Sciatic nerve (tissue), 2 donors: ENCODE results near the gene RAB11FIP5. TPM values are rescaled to one million over a fixed set of nuclear protein-coding genes. Genes with fewer than 3 reads are reported as not detected.
"Not testable (repeated sequence)": the region's sequence is repeated elsewhere in the genome, so short reads cannot be mapped to it uniquely, and the experiment has no call there.

Source experiments
- ATAC-seq: fragments of 200-7000 bp; cut with Tn5 transposase; one replicate; pipeline ENCODE4 v1.9.1; 2020; ENCODE audit warnings: mild to moderate bottlenecking, moderate library complexity
- DNase-seq: peaks from one replicate; pipeline ENCODE4 v3.0.0-alpha.2; 2020; ENCODE audit warnings: low spot score
- intact Hi-C: fragments of 100-400 bp; cut with DNase I; formaldehyde crosslinking; loops from one replicate; pipeline ENCODE4 v1.14.2; 2022
- total RNA-seq: library from RNA; stranded (reverse); fragmentation: NEBNext Ultra II Directional; extraction: Animal tissue kit (Norgen Biotek cat#: 25700); gene quantifications from one replicate; pipeline ENCODE4 v1.2.1, GENCODE V29; 2021
- donor health status: DM: no; HTN: no; CAD: no.
- donor health status: DM: no; HTN: no; CAD: no.

RAB11FIP5 gene
- total RNA-seq, 1 donor from 2014 or later, result 40.3 TPM

DNA sequence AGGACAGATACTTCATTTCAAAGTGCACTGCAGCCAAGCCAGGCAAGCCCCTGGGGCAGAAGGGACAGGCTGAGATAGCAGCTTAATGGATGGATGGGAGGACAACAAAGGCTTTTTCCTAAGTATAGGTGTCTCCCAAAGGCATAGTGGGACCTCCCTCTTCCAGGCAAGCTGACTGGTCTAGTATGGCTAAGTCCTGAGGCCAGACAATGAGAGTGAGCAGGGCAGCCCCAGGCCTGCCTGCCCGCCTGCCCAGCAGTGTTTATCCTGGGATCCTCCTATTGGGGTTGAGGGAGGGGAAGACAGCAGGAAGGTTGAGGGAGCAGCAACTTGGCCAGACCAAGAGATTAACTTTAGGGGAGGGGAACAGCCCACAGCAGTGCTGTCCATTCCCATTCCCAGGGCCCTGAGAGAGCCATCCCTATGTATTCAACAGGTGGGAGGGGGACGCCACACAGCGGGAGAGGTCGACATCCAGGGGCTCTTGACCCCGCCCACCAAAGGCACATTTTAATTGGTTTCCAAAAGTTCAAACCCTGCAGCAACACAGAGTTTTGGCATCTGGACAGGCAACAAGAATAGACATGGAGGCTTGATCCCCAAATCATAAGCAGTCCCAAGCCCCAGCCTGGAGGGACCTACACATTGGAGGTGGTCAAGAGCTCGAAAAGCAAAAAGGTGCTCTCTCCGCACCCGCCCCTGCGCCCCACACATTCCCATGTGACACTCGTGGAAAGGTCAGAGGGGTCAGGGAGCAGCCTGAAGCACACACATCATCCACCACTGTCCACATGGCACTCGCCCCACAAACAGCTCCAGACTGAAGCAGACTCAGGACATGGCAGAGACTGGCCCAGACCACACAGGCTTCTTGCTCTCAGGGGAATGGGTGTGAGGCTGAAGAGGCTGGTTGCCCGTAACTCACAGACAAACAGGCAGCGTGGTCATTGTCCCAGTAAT is 38.4 kb downstream of the RAB11FIP5 start:
- ATAC-seq, result no peak

GRCh38 chr2:73072416-73072815 is 40.3 kb downstream of the RAB11FIP5 start:
- ATAC-seq (no peak), DNase-seq (no peak)
- intact Hi-C loops, result loop anchor here (5.0 kb wide), 1 partner anchor 80 kb away; no protein-coding TSS in a partner anchor

More for the DNA sequence above, 38.4 kb downstream of the RAB11FIP5 start:
- intact Hi-C loops, result loop anchor here (5.0 kb wide), 1 partner anchor 82 kb away; no protein-coding TSS in a partner anchor
- DNase-seq, result no peak

DNA sequence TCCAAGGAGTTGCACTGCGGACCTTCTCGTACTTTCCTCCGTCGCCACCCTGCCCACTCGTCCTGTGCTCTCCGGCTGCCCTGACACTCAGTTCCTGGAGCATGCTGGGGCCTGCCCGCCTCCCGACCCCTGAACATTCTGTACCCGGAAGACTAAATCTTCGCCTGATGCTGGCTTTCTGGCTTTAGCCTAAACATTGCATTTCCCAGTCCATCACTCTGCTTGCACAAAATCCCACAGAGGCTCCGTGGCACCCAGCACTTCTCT is 40.7 kb downstream of the RAB11FIP5 start:
- ATAC-seq (peak; percentile 35), DNase-seq (no peak)
- intact Hi-C loops, result loop anchor here (5.0 kb wide), 1 partner anchor 80 kb away; no protein-coding TSS in a partner anchor

DNA sequence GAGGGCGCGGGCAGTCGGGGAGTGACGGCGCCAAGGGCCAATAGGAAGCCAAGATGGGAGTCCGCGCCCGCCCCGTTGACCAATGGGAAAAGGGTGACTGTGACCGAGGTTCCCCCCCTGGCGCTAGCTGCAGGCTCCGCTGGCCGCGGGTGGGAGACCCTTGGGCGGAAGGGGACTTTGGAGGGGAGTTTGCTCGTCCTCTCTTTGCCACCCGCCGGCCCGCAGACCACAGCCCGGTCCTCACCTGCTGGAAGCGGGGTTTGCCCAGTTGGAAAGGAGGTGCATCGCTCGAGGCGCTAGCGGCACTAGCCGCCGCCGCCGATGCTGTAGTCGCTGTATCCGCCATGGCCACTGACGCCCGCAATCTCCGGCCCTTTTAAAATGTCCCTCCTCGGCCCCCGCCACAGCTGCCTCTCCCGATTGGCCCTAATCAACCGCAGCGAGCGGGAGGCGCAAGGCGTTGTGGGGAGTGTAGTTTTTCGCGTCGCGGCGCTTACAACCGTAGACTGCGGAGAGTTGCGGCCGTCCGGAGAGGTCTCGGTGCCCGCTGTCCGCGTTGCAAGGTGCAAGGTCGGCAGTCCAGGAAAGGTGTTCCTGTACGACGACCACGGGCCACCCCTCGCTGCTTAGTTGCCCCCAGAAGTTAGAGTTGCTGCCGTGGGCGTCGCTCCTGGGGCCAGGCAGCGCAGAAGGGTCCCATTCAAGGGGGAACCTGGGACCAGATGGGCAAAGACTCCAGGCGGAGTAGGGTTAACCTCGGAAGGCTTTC is 41.2 kb downstream of the RAB11FIP5 start, which contains the start of gene SFXN5:
TSS of gene SFXN5 (minus strand) at position 353 of the 769 bp plus-strand sequence. CDS start at position 346, 7 bp downstream.
- ATAC-seq (peak; percentile 99), DNase-seq (peak; percentile 99)
- intact Hi-C loops, result loop anchor here (5.0 kb wide), 1 partner anchor 79 kb away; no protein-coding TSS in a partner anchor

DNA sequence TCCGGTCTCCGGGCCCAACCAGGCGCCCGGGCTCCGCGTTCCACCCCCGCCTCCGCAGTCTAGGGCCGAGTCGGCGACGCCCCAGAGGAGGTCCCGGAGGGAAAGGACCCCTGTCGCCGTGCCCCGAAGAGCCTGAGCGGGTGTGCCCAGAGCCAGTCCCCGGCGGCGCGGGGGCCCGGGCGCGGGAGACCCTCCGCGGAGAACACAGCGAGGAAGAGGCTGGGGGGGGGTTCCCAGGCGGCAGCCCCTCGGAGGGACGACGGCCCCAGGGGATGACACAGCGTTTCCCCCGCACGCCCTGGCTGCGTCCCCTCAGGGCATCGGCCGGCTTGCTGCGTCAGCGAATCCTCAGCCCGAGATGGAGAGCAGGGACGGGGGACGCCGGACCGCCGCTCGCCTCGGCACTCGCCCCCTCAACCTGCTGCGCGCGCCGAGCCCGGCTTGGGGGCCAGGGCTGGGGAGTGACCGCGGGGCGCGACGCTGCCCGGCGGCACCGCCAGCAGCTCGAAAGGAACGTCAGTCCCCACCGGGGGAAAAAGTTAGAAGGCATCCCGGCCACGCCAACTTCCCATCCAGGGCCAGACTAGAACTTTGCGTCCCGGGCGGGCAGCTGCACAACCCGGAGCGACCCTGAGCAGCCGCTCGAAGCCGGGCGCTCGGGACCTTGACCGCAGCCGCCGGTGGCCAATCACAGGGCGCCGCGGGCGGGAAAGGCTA is 41.9 kb downstream of the RAB11FIP5 start:
- intact Hi-C loops, result loop anchor here (5.0 kb wide), 1 partner anchor 78 kb away; no protein-coding TSS in a partner anchor

GRCh38 chr2:73069855-73070642 is 42.7 kb downstream of the RAB11FIP5 start:
- DNase-seq (peak; percentile 58), ATAC-seq (no peak)
- intact Hi-C loops, result loop anchor here (5.0 kb wide), 1 partner anchor 78 kb away; no protein-coding TSS in a partner anchor

More for the DNA sequence above, 41.9 kb downstream of the RAB11FIP5 start:
- ATAC-seq (peak; percentile 0), DNase-seq (peak; percentile 72)

DNA sequence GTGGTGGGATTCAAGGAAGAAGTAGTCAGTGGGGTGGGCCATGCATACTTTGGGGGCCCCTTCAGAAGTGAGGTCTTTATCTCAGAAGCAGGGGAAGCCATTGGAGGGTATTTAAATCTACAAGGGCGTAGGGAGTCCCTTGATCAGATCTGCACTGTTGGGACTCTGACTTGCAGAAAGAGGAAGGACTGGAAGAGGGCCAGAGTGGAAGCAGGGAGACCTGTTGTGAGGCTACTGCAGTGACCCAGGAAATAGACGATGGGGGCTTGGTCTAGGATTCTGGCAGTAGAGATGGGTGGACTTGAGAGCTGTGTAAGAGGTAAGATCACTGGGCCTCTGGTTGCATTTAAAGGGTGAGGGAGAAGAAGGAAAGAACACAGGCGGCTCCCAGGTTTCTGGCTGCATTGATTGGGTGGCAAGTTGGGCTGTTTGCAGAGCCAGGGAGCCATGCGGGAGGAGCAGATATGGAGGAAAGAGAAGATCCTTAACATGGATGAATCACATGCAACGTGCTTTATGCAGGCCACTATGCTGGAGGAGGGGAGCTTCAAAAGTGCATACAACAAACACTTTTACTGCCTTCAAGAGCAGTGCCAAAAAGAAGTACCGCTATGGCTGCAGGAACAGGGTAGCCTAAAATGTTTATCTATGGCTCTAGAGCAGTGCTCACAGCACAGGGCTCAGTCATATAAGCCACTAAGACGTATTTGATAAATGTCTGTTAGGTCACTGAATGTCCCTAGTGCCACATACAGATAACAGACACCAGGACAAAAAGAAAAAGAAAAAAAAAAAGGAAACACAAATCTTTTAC is 43.5 kb downstream of the RAB11FIP5 start:
- intact Hi-C loops, result no loop called here
- no peak for ATAC-seq
- DNase-seq, result peak; percentile 45

GRCh38 chr2:73068147-73068546 is 44.6 kb downstream of the RAB11FIP5 start:
- ATAC-seq, result no peak
- intact Hi-C loops, result no loop called here
- DNase-seq, result peak; percentile 10

- intact Hi-C loops, result no loop called here
- no peak for ATAC-seq
- DNase-seq, result no peak
Observed at GRCh38 chr2:73067043-73067442, 45.7 kb downstream of the RAB11FIP5 start.

DNA sequence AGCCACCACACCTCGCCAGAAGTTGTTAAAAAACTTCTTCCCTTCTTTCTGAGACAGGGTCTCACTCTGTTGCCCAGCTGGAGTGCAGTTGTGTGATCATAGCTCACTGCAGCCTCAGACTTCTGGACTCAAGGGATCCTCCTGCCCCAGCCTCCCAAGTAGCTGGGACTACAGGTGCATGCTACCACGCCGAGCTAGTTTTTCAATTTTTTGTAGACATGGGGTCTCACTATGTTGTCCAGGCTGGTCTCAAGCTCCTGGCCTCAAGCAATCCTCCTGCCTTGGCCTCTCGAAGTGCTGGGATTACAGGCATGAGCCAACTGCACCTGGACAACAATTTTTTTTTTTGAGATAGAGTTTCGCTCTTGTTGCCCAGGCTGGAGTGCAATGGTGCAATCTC is 47.7 kb downstream of the RAB11FIP5 start:
- ATAC-seq, intact Hi-C loops, DNase-seq: not testable (repeated sequence)

GRCh38 chr2:73063909-73064875 is 48.6 kb downstream of the RAB11FIP5 start:
- peak; percentile 32 for DNase-seq
- intact Hi-C loops, result no loop called here
- no peak for ATAC-seq

DNA sequence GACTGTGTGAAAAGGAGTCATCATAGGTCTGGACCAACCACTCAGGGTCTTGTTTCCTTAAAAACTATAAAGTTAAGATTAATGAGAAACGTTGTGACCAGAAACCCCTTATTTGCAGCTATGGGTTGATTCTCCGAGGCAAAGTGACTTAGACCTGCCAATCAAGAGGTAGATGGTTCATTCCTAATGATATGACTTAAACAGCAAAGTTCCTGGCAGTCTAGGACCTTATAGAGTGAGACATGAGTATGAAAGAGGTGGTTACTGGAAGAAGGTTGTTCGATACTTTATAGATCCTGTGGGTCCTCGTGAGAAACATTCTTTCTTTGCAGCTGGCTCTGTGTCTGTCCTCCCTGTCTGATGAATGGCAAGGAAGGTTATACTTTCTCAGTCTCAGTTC is 49.3 kb downstream of the RAB11FIP5 start:
- DNase-seq (no peak), ATAC-seq (no peak)
- intact Hi-C loops, result no loop called here

DNA sequence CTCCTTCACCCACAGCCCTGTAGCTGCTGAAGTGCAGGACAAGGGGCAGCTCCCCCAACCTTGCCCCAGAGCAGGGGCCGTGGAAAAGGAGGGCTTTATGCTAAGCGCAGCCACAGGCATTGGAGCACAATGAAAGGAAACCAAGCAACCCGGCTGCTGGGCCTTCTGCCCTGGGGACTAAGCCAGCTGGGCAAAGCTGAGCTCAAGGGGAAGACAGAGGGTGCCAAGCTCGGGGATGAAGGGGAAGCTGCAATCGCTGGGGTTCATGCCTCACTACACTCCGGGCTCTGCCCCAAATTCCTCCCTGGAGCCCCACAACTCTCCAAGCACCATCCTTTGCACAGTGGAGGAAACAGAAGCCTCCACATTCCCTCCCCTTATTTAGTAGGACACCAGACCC is 53.6 kb downstream of the RAB11FIP5 start:
- ATAC-seq, result no peak

DNA sequence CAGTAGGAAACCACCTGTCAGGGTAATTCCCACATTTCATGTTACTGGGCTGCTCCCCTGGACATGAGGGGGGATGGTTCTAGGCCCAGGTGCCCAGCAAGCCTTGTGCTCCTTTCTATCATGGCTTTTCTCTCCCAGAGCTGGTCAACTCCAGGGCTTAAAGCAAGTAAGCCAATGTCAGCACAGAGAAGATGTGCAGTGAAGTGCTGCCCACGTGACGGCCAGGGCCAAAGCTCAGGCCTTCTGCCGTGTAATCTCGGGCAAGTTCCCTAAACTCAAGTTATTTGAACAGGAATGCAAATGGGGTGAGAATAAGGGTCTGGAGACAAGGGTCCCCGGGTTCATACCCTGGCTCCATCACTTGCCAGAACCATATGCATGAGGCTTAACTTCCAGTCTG is 57.8 kb downstream of the RAB11FIP5 start:
- intact Hi-C loops, result no loop called here
- ATAC-seq (no peak), DNase-seq (no peak)

More for the DNA sequence above, 53.6 kb downstream of the RAB11FIP5 start:
- intact Hi-C loops, result no loop called here
- DNase-seq, result peak; percentile 28

- intact Hi-C loops, result no loop called here
- DNase-seq, result no peak
- ATAC-seq, result peak; percentile 61
Observed at GRCh38 chr2:73053316-73054114, 59.2 kb downstream of the RAB11FIP5 start.
